Liver (tissue), 9 donors: Measurements from ENCODE around the gene SPACDR. TPM values are rescaled to one million over a fixed set of nuclear protein-coding genes. Genes with fewer than 3 reads are reported as not detected.

Experiments
- DNase-seq: peaks from one replicate; pipeline ENCODE4 v3.0.0-alpha.2; 2017; ENCODE audit warnings: low spot score
- H3K27ac ChIP-seq, 2 donors: one replicate each; pipeline ENCODE4 v1.7.0; 2013; ENCODE audit warnings: inconsistent platforms in 2 of 2, low read length in 2 of 2, control low read depth in 1 of 2, low read depth in 1 of 2, mild to moderate bottlenecking in 1 of 2
- H3K27me3 ChIP-seq, 4 donors: one replicate each; pipeline versions ENCODE4 v1.6.1 to v1.7.0; 2013; ENCODE audit warnings: low read length in 3 of 4, inconsistent platforms in 1 of 4, mild to moderate bottlenecking in 1 of 4, moderate library complexity in 1 of 4; ENCODE audit not compliant: control insufficient read depth in 4 of 4, insufficient read depth in 4 of 4
- H3K36me3 ChIP-seq, 4 donors: one replicate each; pipeline versions ENCODE4 v1.6.1 to v1.7.0; 2013; ENCODE audit warnings: low read length in 3 of 4, mild to moderate bottlenecking in 3 of 4, low read depth in 1 of 4, moderate library complexity in 1 of 4; ENCODE audit not compliant: control insufficient read depth in 4 of 4, insufficient read depth in 3 of 4
- H3K4me1 ChIP-seq, 4 donors: one replicate each; pipeline versions ENCODE4 v1.6.1 to v1.7.0; 2013; ENCODE audit warnings: low read length in 3 of 4, mild to moderate bottlenecking in 3 of 4, moderate library complexity in 1 of 4; ENCODE audit not compliant: control insufficient read depth in 4 of 4, insufficient read depth in 4 of 4
- H3K4me3 ChIP-seq, 3 donors: one replicate each; pipeline versions ENCODE4 v1.6.1 to v1.7.0; 2013; ENCODE audit warnings: low read length in 3 of 3, control low read depth in 1 of 3, low read depth in 1 of 3, mild to moderate bottlenecking in 1 of 3
- H3K9ac ChIP-seq, 2 donors: one replicate each; pipeline ENCODE4 v1.7.0; 2013; ENCODE audit warnings: low read length in 2 of 2, mild to moderate bottlenecking in 2 of 2, moderate library complexity in 2 of 2, control low read depth in 1 of 2, low read depth in 1 of 2
- H3K9me3 ChIP-seq, 4 donors: one replicate each; pipeline versions ENCODE4 v1.6.1 to v1.7.0; 2013; ENCODE audit warnings: low read length in 3 of 4; ENCODE audit not compliant: control insufficient read depth in 4 of 4
- EGR1 ChIP-seq, 2 donors: IDR thresholded peaks; 2 replicates each; pipeline ENCODE4 v1.6.1; 2016 to 2018; ENCODE audit warnings: antibody characterized with exemption in 2 of 2, low read depth in 2 of 2
- FOXA1 ChIP-seq: IDR thresholded peaks from 2 replicates; pipeline ENCODE4 v1.6.1; 2016; ENCODE audit warnings: antibody characterized with exemption
- FOXA2 ChIP-seq: IDR thresholded peaks from 2 replicates; pipeline ENCODE4 v1.6.1; 2016; ENCODE audit warnings: antibody characterized with exemption
- GABPA ChIP-seq, 2 donors: IDR thresholded peaks in 1 of 2; conservative IDR thresholded peaks in 1 of 2; 2 replicates each; pipeline ENCODE4 v1.6.1; 2016; ENCODE audit warnings: antibody characterized with exemption in 2 of 2, mild to moderate bottlenecking in 1 of 2, moderate library complexity in 1 of 2
- HNF4A ChIP-seq, 2 donors: conservative IDR thresholded peaks; 2 replicates each; pipeline ENCODE4 v1.6.1; 2016; ENCODE audit warnings: antibody characterized with exemption in 2 of 2, mild to moderate bottlenecking in 2 of 2
- HNF4G ChIP-seq: IDR thresholded peaks from 2 replicates; pipeline ENCODE4 v1.6.1; 2016; ENCODE audit warnings: antibody characterized with exemption
- JUND ChIP-seq, 2 donors: IDR thresholded peaks; 2 replicates each; pipeline ENCODE4 v1.6.1; 2016; ENCODE audit warnings: antibody characterized with exemption in 2 of 2
- NR2F2 ChIP-seq: IDR thresholded peaks from 2 replicates; pipeline ENCODE4 v1.6.1; 2016; ENCODE audit warnings: antibody characterized with exemption
- RAD21 ChIP-seq, 2 donors: IDR thresholded peaks; 2 replicates each; pipeline ENCODE4 v1.6.1; 2016; ENCODE audit warnings: antibody characterized with exemption in 2 of 2, mild to moderate bottlenecking in 2 of 2
- REST ChIP-seq: IDR thresholded peaks from 2 replicates; pipeline ENCODE4 v1.6.1; 2016; ENCODE audit warnings: antibody characterized with exemption, mild to moderate bottlenecking
- RXRA ChIP-seq, 2 donors: IDR thresholded peaks; 2 replicates each; pipeline ENCODE4 v1.6.1; 2017 to 2018; ENCODE audit warnings: antibody characterized with exemption in 2 of 2, mild to moderate bottlenecking in 1 of 2
- SP1 ChIP-seq: IDR thresholded peaks from 2 replicates; pipeline ENCODE4 v1.6.1; 2018; ENCODE audit warnings: antibody characterized with exemption, mild to moderate bottlenecking
- TAF1 ChIP-seq: conservative IDR thresholded peaks from 2 replicates; pipeline ENCODE4 v1.6.1; 2016; ENCODE audit warnings: antibody characterized with exemption, mild to moderate bottlenecking
- YY1 ChIP-seq: IDR thresholded peaks from 2 replicates; pipeline ENCODE4 v1.6.1; 2016; ENCODE audit warnings: antibody characterized with exemption, mild to moderate bottlenecking
- ZBTB33 ChIP-seq: IDR thresholded peaks from 2 replicates; pipeline ENCODE4 v1.6.1; 2016; ENCODE audit warnings: antibody characterized with exemption
- WGBS: extraction: QIAGEN DNeasy Blood & Tissue Kit; methylation state at CpG from one replicate; pipeline ENCODE4 v1.1.7; 2013; 5-methylcytosine and 5-hydroxymethylcytosine counted together
- polyA plus RNA-seq, 2 donors: library from polyadenylated mRNA; stranded (reverse) in 1 of 2; unstranded in 1 of 2; fragments of 200-250 nt in 1 of 2; fragments of >200 nt in 1 of 2; fragmentation: Nextera tagmentation in 1 of 2; extraction: Ambion mirVana in 1 of 2; gene quantifications; one replicate each; pipeline versions ENCODE4 v1.2.1 to v1.2.3, GENCODE V29; 2013 to 2015
- total RNA-seq, 2 donors: library from RNA; depleted of rRNA; stranded (reverse); fragments of >200 nt; gene quantifications; one replicate each; pipeline ENCODE4 v1.2.3, GENCODE V29; 2014
- TF ChIP-seq, protein P1 (sequence below): IDR thresholded peaks from 2 replicates; pipeline ENCODE4 v1.6.1; 2016; ENCODE audit warnings: antibody characterized with exemption
- TF ChIP-seq, protein P2 (sequence below): fragments of 150-350 bp; IDR thresholded peaks from 2 replicates; pipeline ENCODE4 v1.5.1; 2017; ENCODE audit warnings: improper control_type of control experiment, low read depth, low read length; ENCODE audit not compliant: missing input control
- TF ChIP-seq, protein P3 (sequence below): IDR thresholded peaks from 2 replicates; pipeline ENCODE4 v1.6.1; 2016; ENCODE audit warnings: antibody characterized with exemption
- donor health status: healthy.
- donor health status: healthy.
- donor health status: healthy.
- donor health status: healthy.
- donor health status: healthy.

Gene SPACDR
- total and polyA plus RNA-seq, 4 donors: 0.06 to 0.33 (median 0.17) TPM; not detected in 1

- H3K36me3 ChIP-seq: no peaks in the 10 kb centered on the region
- H3K9me3 ChIP-seq: no peaks in the 10 kb centered on the region
- peaks cover 0 to 6% (median 2%) of the 10 kb centered on the region in 4 donors for H3K4me1 ChIP-seq
- no peak overlapping the region for H3K9ac ChIP-seq
- no peak overlapping the region for H3K27ac ChIP-seq
- H3K4me3 ChIP-seq: no peak overlapping the region
- H3K27me3 ChIP-seq: no peaks in the 10 kb centered on the region
- WGBS: 86% methylated on average over 1 of the region's 1 CpG
- no peak for DNase-seq
- TF ChIP-seq GABPA (IDR thresholded peaks at IDR 0.05 in 1 of 2, conservative IDR thresholded peaks at IDR 0.05 in 1 of 2): no peak
- TF ChIP-seq, protein P1, sequence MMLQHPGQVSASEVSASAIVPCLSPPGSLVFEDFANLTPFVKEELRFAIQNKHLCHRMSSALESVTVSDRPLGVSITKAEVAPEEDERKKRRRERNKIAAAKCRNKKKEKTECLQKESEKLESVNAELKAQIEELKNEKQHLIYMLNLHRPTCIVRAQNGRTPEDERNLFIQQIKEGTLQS: no peak
- no peak for TF ChIP-seq RXRA (IDR thresholded peaks at IDR 0.05)
- TF ChIP-seq, protein P2, sequence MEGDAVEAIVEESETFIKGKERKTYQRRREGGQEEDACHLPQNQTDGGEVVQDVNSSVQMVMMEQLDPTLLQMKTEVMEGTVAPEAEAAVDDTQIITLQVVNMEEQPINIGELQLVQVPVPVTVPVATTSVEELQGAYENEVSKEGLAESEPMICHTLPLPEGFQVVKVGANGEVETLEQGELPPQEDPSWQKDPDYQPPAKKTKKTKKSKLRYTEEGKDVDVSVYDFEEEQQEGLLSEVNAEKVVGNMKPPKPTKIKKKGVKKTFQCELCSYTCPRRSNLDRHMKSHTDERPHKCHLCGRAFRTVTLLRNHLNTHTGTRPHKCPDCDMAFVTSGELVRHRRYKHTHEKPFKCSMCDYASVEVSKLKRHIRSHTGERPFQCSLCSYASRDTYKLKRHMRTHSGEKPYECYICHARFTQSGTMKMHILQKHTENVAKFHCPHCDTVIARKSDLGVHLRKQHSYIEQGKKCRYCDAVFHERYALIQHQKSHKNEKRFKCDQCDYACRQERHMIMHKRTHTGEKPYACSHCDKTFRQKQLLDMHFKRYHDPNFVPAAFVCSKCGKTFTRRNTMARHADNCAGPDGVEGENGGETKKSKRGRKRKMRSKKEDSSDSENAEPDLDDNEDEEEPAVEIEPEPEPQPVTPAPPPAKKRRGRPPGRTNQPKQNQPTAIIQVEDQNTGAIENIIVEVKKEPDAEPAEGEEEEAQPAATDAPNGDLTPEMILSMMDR: no peak
- TF ChIP-seq YY1: no peak
- TF ChIP-seq FOXA1: no peak
- TF ChIP-seq NR2F2: no peak
- no peak for TF ChIP-seq ZBTB33
- TF ChIP-seq, protein P3, sequence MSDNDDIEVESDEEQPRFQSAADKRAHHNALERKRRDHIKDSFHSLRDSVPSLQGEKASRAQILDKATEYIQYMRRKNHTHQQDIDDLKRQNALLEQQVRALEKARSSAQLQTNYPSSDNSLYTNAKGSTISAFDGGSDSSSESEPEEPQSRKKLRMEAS: no peak
- no peak for TF ChIP-seq FOXA2
Measured at GRCh38 chr7:100425347-100425746, 38.7 kb downstream of the SPACDR start.

DNA sequence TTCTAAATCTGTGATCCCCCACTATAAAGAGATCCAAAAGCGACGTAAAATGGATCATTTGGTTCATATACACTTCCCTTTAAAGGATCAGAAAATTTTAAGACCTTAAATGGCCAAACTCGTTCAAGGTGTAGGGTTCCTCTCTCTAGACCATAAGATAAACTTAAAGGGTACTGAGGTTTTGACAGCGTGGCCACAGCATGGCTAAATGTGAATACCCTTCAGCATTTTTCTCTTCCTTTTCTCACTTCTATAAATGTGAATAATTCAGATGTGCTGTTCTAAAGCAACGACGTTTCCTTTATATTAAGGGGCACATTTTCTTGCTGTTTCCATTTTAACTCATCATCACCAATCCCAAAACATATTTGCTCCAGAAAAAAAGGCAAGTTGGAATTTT is 40.7 kb downstream of the SPACDR start:
- TF ChIP-seq SP1 (no peak), TAF1 (no peak), HNF4A (conservative IDR thresholded peaks at IDR 0.05) (no peak), REST (no peak), HNF4G (no peak), JUND (IDR thresholded peaks at IDR 0.05) (no peak), NR2F2 (no peak), EGR1 (IDR thresholded peaks at IDR 0.05; ENCODE audit: low read depth in 2 of 2) (no peak), GABPA (IDR thresholded peaks at IDR 0.05 in 1 of 2, conservative IDR thresholded peaks at IDR 0.05 in 1 of 2) (no peak), FOXA2 (no peak), RXRA (IDR thresholded peaks at IDR 0.05) (no peak), ZBTB33 (no peak), FOXA1 (no peak), RAD21 (IDR thresholded peaks at IDR 0.05) (no peak), YY1 (no peak)
- TF ChIP-seq, protein P2: no peak
- TF ChIP-seq, protein P1: no peak
- TF ChIP-seq, protein P3: no peak
- no peak overlapping the region for H3K4me3 ChIP-seq
- H3K9ac ChIP-seq: no peak overlapping the region
- no peaks in the 10 kb centered on the region for H3K27me3 ChIP-seq
- no peaks in the 10 kb centered on the region for H3K36me3 ChIP-seq
- 91% methylated on average over 6 of the region's 6 CpGs for WGBS
- H3K27ac ChIP-seq: no peak overlapping the region
- H3K9me3 ChIP-seq: no peaks in the 10 kb centered on the region
- peaks cover 0 to 6% (median 1%) of the 10 kb centered on the region in 4 donors for H3K4me1 ChIP-seq
- DNase-seq: no peak
